ENCODE data around the gene PHF12. TPM values are rescaled to one million over a fixed set of nuclear protein-coding genes. Genes with fewer than 3 reads are reported as not detected.

PHF12 gene
- total and polyA plus RNA-seq, 2 of the 13 experiments (the other 11 are each of a cell fraction or from before 2014, with no cell fraction given) = 9.8 to 17.1 TPM

- Histone ChIP-seq H3K9me3 (ENCODE audit: low read length) (no peaks in the 10 kb centered on the region), H3K79me2 (ENCODE audit: insufficient read depth, low read length) (peaks cover 93% of the 10 kb centered on the region), H3K27me3 (ENCODE audit: control insufficient read depth in 1 of 2, insufficient read depth in 2 of 2, low read length in 2 of 2) (no peaks in the 10 kb centered on the region; a peak in 1 of 5 replicates), H3K36me3 (replicated peaks in 1 of 2; ENCODE audit: control insufficient read depth in 1 of 2, insufficient read depth in 2 of 2, low read length in 2 of 2) (peaks cover 5 to 18% of the 10 kb centered on the region in 2 experiments; a peak in 4 of 5 replicates), H3K27ac (ENCODE audit: extremely low read length, insufficient read depth, low read length) (no peak overlapping the region), H3K4me2 (ENCODE audit: low read depth, low read length) (no peak overlapping the region), H3K9ac (ENCODE audit: insufficient read depth, low read depth, low read length) (no peak overlapping the region), H3K4me3 (replicated peaks in 1 of 3; ENCODE audit: insufficient read depth in 1 of 3, low read depth in 2 of 3, low read length in 3 of 3) (no peak overlapping the region), H2AFZ (ENCODE audit: low read length) (no peak overlapping the region), H3K4me1 (ENCODE audit: insufficient read depth, low read length) (peaks cover 38% of the 10 kb centered on the region), H4K20me1 (ENCODE audit: insufficient read depth, low read length) (peaks cover 9% of the 10 kb centered on the region; the same call in 1 of the 2 replicates)
- 90% methylated on average over 4 of the region's 4 CpGs for WGBS (ENCODE audit: low lambda C conversion rate)
- DNase-seq (ENCODE audit: low spot score) (no peak), FAIRE-seq (no peak), ATAC-seq (no peak)
- no peak for TF ChIP-seq BRCA1 (CRISPR knock-in tag; IDR thresholded peaks at IDR 0.05)
- TF ChIP-seq, protein P1, sequence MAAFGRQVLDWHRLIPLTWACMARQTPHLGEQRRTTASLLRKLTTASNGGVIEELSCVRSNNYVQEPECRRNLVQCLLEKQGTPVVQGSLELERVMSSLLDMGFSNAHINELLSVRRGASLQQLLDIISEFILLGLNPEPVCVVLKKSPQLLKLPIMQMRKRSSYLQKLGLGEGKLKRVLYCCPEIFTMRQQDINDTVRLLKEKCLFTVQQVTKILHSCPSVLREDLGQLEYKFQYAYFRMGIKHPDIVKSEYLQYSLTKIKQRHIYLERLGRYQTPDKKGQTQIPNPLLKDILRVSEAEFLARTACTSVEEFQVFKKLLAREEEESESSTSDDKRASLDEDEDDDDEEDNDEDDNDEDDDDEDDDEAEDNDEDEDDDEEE (CRISPR knock-in tag; IDR thresholded peaks at IDR 0.05) = no peak
- TF ChIP-seq MTF1 (CRISPR knock-in tag; IDR thresholded peaks at IDR 0.05) = no peak
- TF ChIP-seq MLX (CRISPR knock-in tag; IDR thresholded peaks at IDR 0.05) = no peak
- TF ChIP-seq ZNF83 (CRISPR knock-in tag; IDR thresholded peaks at IDR 0.05; ENCODE audit: borderline replicate concordance) = no peak
- no peak for TF ChIP-seq KLF12 (CRISPR knock-in tag; IDR thresholded peaks at IDR 0.05; ENCODE audit: borderline replicate concordance)
- no peak for TF ChIP-seq ZNF7 (CRISPR knock-in tag; IDR thresholded peaks at IDR 0.05)
- no peak for TF ChIP-seq ARNT2 (CRISPR knock-in tag; IDR thresholded peaks at IDR 0.05; ENCODE audit: low read depth)
- TF ChIP-seq TRIM22 (IDR thresholded peaks at IDR 0.05) = no peak
- TF ChIP-seq, protein P2, sequence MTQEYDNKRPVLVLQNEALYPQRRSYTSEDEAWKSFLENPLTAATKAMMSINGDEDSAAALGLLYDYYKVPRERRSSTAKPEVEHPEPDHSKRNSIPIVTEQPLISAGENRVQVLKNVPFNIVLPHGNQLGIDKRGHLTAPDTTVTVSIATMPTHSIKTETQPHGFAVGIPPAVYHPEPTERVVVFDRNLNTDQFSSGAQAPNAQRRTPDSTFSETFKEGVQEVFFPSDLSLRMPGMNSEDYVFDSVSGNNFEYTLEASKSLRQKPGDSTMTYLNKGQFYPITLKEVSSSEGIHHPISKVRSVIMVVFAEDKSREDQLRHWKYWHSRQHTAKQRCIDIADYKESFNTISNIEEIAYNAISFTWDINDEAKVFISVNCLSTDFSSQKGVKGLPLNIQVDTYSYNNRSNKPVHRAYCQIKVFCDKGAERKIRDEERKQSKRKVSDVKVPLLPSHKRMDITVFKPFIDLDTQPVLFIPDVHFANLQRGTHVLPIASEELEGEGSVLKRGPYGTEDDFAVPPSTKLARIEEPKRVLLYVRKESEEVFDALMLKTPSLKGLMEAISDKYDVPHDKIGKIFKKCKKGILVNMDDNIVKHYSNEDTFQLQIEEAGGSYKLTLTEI (CRISPR knock-in tag; conservative IDR thresholded peaks at IDR 0.05) = no peak
- TF ChIP-seq, protein P3, sequence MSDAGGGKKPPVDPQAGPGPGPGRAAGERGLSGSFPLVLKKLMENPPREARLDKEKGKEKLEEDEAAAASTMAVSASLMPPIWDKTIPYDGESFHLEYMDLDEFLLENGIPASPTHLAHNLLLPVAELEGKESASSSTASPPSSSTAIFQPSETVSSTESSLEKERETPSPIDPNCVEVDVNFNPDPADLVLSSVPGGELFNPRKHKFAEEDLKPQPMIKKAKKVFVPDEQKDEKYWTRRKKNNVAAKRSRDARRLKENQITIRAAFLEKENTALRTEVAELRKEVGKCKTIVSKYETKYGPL (CRISPR knock-in tag; IDR thresholded peaks at IDR 0.05) = no peak
- no peak for TF ChIP-seq ZNF678 (CRISPR knock-in tag; IDR thresholded peaks at IDR 0.05)
- TF ChIP-seq ZNF484 (CRISPR knock-in tag; IDR thresholded peaks at IDR 0.05; ENCODE audit: borderline replicate concordance, low read depth) = no peak
- TF ChIP-seq, protein P4, sequence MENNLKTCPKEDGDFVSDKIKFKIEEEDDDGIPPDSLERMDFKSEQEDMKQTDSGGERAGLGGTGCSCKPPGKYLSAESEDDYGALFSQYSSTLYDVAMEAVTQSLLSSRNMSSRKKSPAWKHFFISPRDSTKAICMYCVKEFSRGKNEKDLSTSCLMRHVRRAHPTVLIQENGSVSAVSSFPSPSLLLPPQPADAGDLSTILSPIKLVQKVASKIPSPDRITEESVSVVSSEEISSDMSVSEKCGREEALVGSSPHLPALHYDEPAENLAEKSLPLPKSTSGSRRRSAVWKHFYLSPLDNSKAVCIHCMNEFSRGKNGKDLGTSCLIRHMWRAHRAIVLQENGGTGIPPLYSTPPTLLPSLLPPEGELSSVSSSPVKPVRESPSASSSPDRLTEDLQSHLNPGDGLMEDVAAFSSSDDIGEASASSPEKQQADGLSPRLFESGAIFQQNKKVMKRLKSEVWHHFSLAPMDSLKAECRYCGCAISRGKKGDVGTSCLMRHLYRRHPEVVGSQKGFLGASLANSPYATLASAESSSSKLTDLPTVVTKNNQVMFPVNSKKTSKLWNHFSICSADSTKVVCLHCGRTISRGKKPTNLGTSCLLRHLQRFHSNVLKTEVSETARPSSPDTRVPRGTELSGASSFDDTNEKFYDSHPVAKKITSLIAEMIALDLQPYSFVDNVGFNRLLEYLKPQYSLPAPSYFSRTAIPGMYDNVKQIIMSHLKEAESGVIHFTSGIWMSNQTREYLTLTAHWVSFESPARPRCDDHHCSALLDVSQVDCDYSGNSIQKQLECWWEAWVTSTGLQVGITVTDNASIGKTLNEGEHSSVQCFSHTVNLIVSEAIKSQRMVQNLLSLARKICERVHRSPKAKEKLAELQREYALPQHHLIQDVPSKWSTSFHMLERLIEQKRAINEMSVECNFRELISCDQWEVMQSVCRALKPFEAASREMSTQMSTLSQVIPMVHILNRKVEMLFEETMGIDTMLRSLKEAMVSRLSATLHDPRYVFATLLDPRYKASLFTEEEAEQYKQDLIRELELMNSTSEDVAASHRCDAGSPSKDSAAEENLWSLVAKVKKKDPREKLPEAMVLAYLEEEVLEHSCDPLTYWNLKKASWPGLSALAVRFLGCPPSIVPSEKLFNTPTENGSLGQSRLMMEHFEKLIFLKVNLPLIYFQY (CRISPR knock-in tag; IDR thresholded peaks at IDR 0.05; ENCODE audit: borderline replicate concordance) = no peak
- TF ChIP-seq POGZ (CRISPR knock-in tag; IDR thresholded peaks at IDR 0.05) = no peak
- in situ Hi-C loops (cut with HindIII; ENCODE audit: extremely low pct_ligation_motif_present, low pct_unique_long_range_greater_than_20kb) = loop anchor here (5.0 kb wide), 1 partner anchor 34 kb away; no protein-coding TSS in a partner anchor
- ChIA-PET POLR2A (interaction anchor here (1.2 kb wide), 1 partner anchor 38 kb away, joined by 3 read pairs; no protein-coding TSS in a partner anchor), CTCF (ENCODE audit: low intra/inter-chr PET ratio, low total read pairs) (no interaction called here)
- BruUV-seq (replicated peaks) = no TSS peak
- intact Hi-C loops (cut with micrococcal nuclease; ENCODE audit: unreplicated experiment) = no loop called here
Measured at GRCh38 chr17:28946239-28946638, 5.1 kb downstream of the PHF12 start.
